NCI-H128 (cell line): ENCODE measurements around the gene ZNF521.
A peak's percentile ranks its signal among the peaks of the same experiment; 100 is the strongest.

Experiments used
- DNase-seq: peaks from one replicate; lab custom pipeline; 2025; ENCODE audit not compliant: unreplicated experiment; lab: John Stamatoyannopoulos, UW

The ZNF521 gene

GRCh38 chr18:25351777-25352628 is at the start of gene ZNF521:
Gene ZNF521, minus strand, starts transcription at chr18:25352166. Its CDS starts 1,220 bp downstream, at chr18:25350946.
- DNase-seq = peak; percentile 87

GRCh38 chr18:25399554-25399953 is 47.6 kb upstream of the ZNF521 start:
- DNase-seq = no peak

GRCh38 chr18:25392192-25392591 is 40.2 kb upstream of the ZNF521 start:
- no peak for DNase-seq

GRCh38 chr18:25373432-25374179 is 21.6 kb upstream of the ZNF521 start:
- no peak for DNase-seq

- no peak for DNase-seq
These were observed 18.4 kb upstream of the ZNF521 start for GRCh38 chr18:25370391-25370790.

GRCh38 chr18:25365242-25365641 is 13.3 kb upstream of the ZNF521 start:
- DNase-seq = no peak

- DNase-seq = no peak
These were observed 12.8 kb upstream of the ZNF521 start for GRCh38 chr18:25364732-25365131.

- DNase-seq = no peak
These were observed 8.4 kb upstream of the ZNF521 start for GRCh38 chr18:25360301-25360899.

- DNase-seq = no peak
These were observed 1.1 kb upstream of the ZNF521 start for GRCh38 chr18:25353080-25353479.

GRCh38 chr18:25352629-25353005 is 651 bp upstream of the ZNF521 start:
- no peak for DNase-seq

GRCh38 chr18:25351280-25351775 is 638 bp downstream of the ZNF521 start:
- DNase-seq = no peak

GRCh38 chr18:25350489-25351251 is 1.3 kb downstream of the ZNF521 start:
- peak; percentile 48 for DNase-seq

- DNase-seq = no peak
These were observed 2.0 kb downstream of the ZNF521 start for GRCh38 chr18:25349926-25350487.

- DNase-seq = no peak
These were observed 2.6 kb downstream of the ZNF521 start for GRCh38 chr18:25349131-25349925.

- no peak for DNase-seq
These were observed 3.4 kb downstream of the ZNF521 start for GRCh38 chr18:25348386-25349130.

GRCh38 chr18:25346561-25346960 is 5.4 kb downstream of the ZNF521 start:
- no peak for DNase-seq

- DNase-seq = no peak
These were observed 6.7 kb downstream of the ZNF521 start for GRCh38 chr18:25345081-25345866.

- no peak for DNase-seq
These were observed 10.1 kb downstream of the ZNF521 start for GRCh38 chr18:25341831-25342230.
